Progenitor cell of endocrine pancreas (in vitro differentiated cells): Measurements from ENCODE around the gene NDUFS6. TPM values are rescaled to one million over a fixed set of nuclear protein-coding genes. Genes with fewer than 3 reads are reported as not detected.
A peak's percentile ranks its signal among the peaks of the same experiment; 100 is the strongest.

Experiments
- DNase-seq: peaks from one replicate; pipeline ENCODE4 v3.0.0; 2021; ENCODE audit warnings: low spot score; ENCODE audit not compliant: unreplicated experiment
- H3K27ac Mint-ChIP-seq: 2 replicates; pipeline ENCODE4 v1.8.0; 2021; ENCODE audit warnings: mild to moderate bottlenecking, moderate library complexity, mixed read lengths
- H3K27me3 Mint-ChIP-seq: 2 replicates; pipeline ENCODE4 v1.8.0; 2021; ENCODE audit warnings: mixed read lengths
- H3K36me3 Mint-ChIP-seq: 2 replicates; pipeline ENCODE4 v1.8.0; 2022; ENCODE audit warnings: mixed read lengths; ENCODE audit not compliant: insufficient read depth
- H3K4me1 Mint-ChIP-seq: 2 replicates; pipeline ENCODE4 v1.8.0; 2021; ENCODE audit warnings: low read depth, mixed read lengths
- H3K4me3 Mint-ChIP-seq: 2 replicates; pipeline ENCODE4 v1.8.0; 2021; ENCODE audit warnings: low read depth, mild to moderate bottlenecking, moderate library complexity, mixed read lengths
- H3K9me3 Mint-ChIP-seq: 2 replicates; pipeline ENCODE4 v1.8.0; 2021; ENCODE audit warnings: low read depth, mixed read lengths
- total RNA-seq: library from RNA; stranded (reverse); gene quantifications from 2 replicates; pipeline ENCODE4 v1.2.1, GENCODE V29; 2021
- TF ChIP-seq, protein P1 (sequence below): fragments of 200-600 bp; sonication (generic); IDR thresholded peaks from one replicate; pipeline ENCODE4 v1.5.0; 2021; ENCODE audit warnings: antibody characterized with exemption, mild to moderate bottlenecking; ENCODE audit not compliant: unreplicated experiment

Gene NDUFS6
- total RNA-seq, 1 donor from 2014 or later = 36.4 TPM

DNA sequence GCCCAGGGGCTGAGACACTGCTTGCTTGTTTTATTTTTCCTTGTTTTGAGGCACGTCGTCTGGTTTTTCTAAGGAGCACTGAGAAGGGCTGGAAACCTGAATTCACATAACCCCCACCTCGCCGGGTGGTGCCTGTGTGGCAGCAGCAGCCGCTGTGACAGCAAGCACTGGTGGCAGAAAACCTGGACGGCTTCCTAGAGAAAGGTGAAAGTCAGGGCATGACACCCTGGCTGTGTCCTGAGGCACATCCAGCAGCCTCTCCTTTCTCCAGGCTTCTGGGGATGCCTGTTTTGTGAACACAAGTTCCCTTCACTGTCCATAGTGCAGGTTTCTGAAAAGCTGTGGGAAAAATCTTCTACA lies 30.8 kb upstream of the NDUFS6 start:
- Mint-ChIP-seq H3K27ac (no peak overlapping the region), H3K4me1 (no peaks in the 10 kb centered on the region), H3K4me3 (no peak overlapping the region), H3K27me3 (peaks cover 22% of the 10 kb centered on the region), H3K9me3 (no peaks in the 10 kb centered on the region), H3K36me3 (no peaks in the 10 kb centered on the region)
- no peak for DNase-seq
- TF ChIP-seq, protein P1, sequence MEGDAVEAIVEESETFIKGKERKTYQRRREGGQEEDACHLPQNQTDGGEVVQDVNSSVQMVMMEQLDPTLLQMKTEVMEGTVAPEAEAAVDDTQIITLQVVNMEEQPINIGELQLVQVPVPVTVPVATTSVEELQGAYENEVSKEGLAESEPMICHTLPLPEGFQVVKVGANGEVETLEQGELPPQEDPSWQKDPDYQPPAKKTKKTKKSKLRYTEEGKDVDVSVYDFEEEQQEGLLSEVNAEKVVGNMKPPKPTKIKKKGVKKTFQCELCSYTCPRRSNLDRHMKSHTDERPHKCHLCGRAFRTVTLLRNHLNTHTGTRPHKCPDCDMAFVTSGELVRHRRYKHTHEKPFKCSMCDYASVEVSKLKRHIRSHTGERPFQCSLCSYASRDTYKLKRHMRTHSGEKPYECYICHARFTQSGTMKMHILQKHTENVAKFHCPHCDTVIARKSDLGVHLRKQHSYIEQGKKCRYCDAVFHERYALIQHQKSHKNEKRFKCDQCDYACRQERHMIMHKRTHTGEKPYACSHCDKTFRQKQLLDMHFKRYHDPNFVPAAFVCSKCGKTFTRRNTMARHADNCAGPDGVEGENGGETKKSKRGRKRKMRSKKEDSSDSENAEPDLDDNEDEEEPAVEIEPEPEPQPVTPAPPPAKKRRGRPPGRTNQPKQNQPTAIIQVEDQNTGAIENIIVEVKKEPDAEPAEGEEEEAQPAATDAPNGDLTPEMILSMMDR = no peak

DNA sequence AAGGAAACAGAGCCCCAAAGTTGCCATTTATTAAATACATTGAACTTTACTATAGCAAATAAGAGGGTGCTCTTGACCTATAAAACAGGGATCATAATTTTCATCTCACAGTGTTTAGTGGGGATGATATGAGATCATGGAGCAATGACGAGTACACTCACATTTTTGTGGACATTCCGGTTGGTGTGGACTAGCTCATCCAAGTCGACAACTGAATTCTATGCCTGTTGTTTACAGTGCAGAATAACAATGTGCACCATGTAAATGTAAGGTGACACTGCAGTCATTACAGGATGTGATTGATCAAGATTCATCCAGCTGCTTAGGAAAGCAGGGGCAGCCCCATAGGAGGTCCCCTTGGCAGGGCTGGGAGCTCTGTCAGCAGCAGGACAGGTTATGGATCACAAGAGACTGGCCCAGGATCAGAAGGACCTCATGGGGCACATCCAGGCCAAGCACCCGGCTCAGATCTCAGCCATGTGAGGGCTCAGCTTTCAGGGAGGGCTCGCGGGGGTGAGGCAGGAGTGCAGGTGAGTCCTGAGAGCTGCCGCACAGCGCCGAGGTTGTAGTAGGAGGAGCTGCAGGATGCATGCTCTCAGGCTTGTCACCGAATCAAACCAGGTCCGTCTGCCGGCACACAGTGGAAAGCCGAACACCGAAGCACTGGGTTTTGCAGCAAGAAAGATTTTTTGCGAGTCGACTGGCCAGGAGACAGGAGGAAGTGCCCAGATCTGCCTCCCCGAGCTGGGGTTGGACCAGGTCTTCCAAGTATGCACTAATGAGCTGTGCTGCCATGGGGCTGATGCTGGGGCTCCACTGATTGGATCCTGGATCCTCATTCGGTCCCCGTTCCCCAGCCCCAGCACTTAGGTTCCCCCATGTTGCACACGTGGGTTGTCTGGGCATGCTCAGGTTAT lies 29.8 kb upstream of the NDUFS6 start:
- TF ChIP-seq, protein P1 = no peak
- no peak for DNase-seq
- Mint-ChIP-seq H3K4me3 (no peak overlapping the region), H3K27ac (no peak overlapping the region), H3K9me3 (peaks cover 4% of the 10 kb centered on the region), H3K27me3 (peaks cover 22% of the 10 kb centered on the region), H3K36me3 (no peaks in the 10 kb centered on the region), H3K4me1 (no peaks in the 10 kb centered on the region)

DNA sequence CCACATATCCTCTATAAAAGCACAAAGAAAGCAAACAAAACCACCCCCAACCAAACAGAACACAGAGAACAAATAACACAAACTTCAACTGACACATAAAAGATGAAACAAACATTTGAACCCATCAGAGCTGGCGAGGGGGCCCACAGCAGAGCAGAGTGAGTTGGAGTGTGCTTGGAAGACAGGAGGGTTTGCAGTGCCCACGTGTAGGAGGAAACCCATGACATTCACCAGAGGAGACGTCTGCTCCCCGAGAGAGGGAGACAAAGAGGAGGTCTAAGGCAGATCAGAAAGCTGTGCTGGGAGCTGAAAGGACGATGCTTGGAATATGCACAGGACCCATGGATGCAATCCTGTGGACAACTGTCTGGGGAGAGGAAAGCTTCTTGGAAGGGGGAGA lies 28.6 kb upstream of the NDUFS6 start:
- peaks cover 22% of the 10 kb centered on the region for H3K27me3 Mint-ChIP-seq

DNA sequence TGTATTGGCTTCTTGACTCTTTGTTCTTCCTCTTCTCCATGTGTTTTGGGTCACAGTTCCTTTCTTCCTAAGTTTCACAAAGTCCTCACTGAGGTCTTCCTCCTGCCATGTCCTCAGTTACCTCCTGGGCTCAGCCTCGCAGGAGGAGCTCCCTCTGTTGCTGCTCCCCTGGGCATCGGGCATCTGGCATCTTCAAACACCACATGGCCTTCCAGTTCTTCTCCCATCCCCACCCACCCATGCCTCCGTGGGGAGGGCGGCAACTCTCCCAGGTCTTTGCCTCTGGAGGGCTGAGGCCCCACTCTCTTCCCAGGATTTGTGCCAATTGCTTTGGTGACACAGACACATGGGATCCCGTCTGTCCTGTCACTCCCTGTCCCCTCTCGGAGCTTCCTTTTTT lies 24.4 kb upstream of the NDUFS6 start:
- no peak overlapping the region for H3K27ac Mint-ChIP-seq
- H3K36me3 Mint-ChIP-seq = no peaks in the 10 kb centered on the region
- TF ChIP-seq, protein P1 = no peak
- no peak for DNase-seq
- no peak overlapping the region for H3K4me3 Mint-ChIP-seq
- H3K27me3 Mint-ChIP-seq = peaks cover 18% of the 10 kb centered on the region
- peaks cover 4% of the 10 kb centered on the region for H3K9me3 Mint-ChIP-seq
- H3K4me1 Mint-ChIP-seq = no peaks in the 10 kb centered on the region

More for the DNA sequence above, 28.6 kb upstream of the NDUFS6 start:
- H3K27ac Mint-ChIP-seq = no peak overlapping the region
- H3K36me3 Mint-ChIP-seq = no peaks in the 10 kb centered on the region
- no peak overlapping the region for H3K4me3 Mint-ChIP-seq
- no peaks in the 10 kb centered on the region for H3K4me1 Mint-ChIP-seq
- no peak for DNase-seq
- peaks cover 4% of the 10 kb centered on the region for H3K9me3 Mint-ChIP-seq
- TF ChIP-seq, protein P1 = peak; percentile 28

DNA sequence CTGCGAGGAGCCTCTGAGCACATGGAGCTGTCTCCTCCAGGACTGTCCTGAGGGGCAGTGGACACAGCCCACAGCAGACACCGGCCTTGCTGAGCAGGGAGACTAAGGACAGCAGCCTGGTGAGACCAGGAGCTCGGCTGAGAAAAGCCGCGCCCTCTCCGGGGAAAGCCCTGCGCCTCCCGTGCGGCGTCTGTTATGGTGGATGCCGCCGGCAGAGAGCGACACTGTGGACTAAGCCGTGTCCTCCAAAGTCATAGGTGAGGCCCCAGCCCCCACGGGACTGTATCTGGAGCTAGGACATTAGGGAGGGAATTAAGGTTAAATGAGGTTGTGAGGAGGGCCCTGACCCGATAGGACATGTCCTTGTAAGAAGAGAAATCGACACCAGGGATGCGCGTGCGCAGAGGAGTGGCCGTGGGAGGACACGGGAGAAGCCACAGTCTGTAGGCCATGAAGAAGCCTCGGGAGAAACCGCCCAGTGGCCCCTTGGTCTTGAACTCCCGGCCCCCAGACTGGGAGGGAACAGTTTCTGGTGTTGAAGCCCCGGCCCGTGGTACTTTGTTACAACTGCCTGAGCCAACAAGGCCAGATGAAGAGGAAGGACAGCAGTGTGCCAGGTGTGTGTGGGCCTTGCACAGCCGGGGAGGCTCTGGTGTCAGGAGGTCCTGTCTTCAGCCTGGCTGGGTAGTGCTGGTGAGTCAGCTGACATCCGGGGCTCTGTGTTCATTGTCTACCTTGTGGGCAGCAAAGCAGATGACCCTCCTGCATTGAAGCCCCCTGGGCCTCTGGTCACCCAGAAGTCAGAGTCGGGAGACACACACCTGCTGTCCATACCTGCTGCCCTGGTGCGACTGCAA lies 23.7 kb upstream of the NDUFS6 start:
- Mint-ChIP-seq H3K27me3 (peaks cover 17% of the 10 kb centered on the region), H3K4me1 (no peaks in the 10 kb centered on the region), H3K36me3 (no peaks in the 10 kb centered on the region), H3K27ac (no peak overlapping the region), H3K9me3 (peaks cover 4% of the 10 kb centered on the region), H3K4me3 (no peak overlapping the region)
- DNase-seq = no peak
- TF ChIP-seq, protein P1 = no peak
